HG03558 (cell line): Measurements from ENCODE around the gene SUCLA2.

Experiments used
- ATAC-seq: cut with Tn5 transposase; IDR thresholded peaks from one replicate; pipeline ENCODE4 v1.9.1; 2021; ENCODE audit warnings: moderate number of reproducible peaks; ENCODE audit not compliant: unreplicated experiment; ENCODE audit errors: extremely low read depth

Gene SUCLA2

DNA sequence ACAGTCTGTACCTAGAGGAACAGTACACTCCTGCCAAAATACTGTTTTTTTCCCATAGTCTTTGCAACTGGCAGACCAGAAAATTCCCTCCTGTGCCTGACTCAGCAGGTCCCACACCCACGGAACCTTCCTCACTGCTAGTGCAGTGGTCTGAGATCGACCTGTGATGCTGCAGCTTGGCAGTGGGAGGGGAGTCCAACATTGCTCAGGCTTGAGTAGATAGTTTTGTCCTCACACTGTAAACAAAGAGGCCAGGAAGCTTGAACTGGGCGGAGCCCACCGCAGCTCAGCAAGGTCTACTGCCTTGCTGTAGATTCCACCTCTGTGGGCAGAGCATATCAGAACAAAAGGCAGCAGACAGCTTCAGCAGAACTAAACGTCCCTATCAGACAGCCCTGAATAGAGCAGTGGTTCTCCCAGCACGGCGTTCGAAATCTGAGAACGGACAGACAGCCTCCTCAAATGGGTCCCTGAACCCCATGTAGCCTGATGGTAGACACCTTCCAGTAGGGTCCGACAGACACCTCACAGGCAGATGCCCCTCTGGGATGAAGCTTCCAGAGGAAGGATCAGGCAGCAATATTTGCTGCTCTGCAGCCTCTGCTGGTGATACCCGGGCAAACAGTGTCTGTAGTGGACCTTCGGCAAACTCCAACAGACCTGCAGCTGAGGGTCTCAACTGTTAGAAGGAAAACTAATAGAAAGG, 92.7 kb downstream of the SUCLA2 start:
- ATAC-seq = no peak

- ATAC-seq = no peak
Measured at GRCh38 chr13:47904891-47905290, 96.2 kb downstream of the SUCLA2 start.

GRCh38 chr13:47904241-47904640, 96.8 kb downstream of the SUCLA2 start:
- no peak for ATAC-seq

DNA sequence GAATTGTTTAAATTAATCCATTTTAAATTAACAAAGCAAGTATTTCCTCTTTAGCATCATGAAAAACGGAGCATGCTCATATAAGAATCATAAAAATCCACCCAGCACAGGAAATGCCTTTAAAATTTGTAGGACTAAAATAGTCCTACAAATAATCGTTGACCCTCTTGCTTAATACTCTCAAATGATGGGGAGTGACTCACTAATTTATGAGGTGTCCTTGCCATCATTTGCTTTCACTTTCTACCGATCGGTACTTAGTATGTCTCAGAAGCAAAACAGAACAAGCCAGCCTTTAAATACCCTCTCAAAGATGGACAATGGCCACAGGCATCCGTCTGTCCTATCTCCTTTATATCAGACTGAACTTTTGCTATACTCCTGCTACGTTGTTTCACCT, 97.2 kb downstream of the SUCLA2 start:
- ATAC-seq = no peak

GRCh38 chr13:47901441-47901840, 99.6 kb downstream of the SUCLA2 start:
- ATAC-seq = no peak

DNA sequence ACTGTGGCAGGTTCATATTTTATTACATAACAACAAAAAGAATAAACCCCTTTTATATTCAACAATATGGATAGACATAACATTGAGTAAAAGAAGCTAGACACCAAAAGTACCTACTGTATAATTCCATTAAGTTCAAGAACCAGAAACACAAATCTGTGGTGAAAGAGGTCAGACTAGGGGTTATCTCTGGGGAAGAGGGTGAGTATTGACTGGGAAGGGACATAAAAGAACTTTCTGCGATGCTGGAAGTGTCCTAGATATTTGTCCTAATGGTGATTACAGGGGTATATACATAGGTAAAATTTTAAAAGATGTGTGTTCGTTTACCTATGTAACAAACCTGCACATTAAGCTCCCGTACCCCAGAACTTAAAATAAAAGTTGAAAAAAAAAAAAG, 103.0 kb downstream of the SUCLA2 start:
- ATAC-seq = no peak

GRCh38 chr13:47897411-47898050, 103.5 kb downstream of the SUCLA2 start:
- ATAC-seq = no peak

- no peak for ATAC-seq
Measured at GRCh38 chr13:47896546-47896945, 104.5 kb downstream of the SUCLA2 start.

GRCh38 chr13:47896111-47896510, 105.0 kb downstream of the SUCLA2 start:
- no peak for ATAC-seq

DNA sequence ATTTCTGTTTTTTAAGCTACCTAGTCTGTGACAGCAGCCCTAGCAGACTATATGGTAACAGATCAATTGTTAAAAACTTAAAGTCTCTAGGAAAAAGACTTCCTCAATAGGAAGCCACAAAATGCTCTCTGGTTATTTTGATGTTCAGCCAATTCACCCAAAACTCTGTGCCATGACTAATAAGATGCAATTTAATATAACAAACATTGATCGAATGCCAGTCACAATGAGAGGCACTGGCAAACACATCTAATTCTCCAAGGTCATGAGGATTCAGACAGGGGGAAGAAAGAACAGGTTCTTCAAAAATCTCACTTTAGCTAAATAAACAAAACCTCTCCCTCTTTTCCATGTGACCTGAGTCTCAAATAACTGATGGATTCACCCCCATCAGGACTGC, 107.5 kb downstream of the SUCLA2 start:
- ATAC-seq = no peak
